ENCODE results near the gene ELAC1.

DNA sequence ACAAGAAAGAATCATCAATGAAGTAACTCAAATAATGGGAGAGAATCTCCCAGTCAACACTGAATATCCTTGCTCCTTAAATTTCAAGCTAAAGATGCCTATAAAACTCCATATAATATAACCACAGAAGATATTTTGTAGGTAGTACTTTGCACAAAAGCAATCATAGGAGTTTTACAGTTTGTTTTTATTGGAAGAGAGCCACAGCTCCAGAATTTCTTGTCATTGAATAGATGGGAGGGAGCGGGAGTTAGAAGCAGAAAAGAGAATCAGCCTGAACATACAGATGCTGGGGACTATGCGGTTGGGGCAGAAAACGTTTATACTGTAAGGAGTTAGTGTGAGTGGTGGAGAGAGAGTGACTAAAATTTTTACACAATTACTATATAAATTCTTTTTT is 43.9 kb downstream of the ELAC1 start:
- TF ChIP-seq POLR2A (IDR thresholded peaks at IDR 0.05; ENCODE audit: low read length) (no peak), CTCF (IDR thresholded peaks at IDR 0.05) (no peak), JUN (IDR thresholded peaks at IDR 0.05) (no peak), JUNB (IDR thresholded peaks at IDR 0.05) (no peak), BCL3 (IDR thresholded peaks at IDR 0.05) (no peak), CBX2 (IDR thresholded peaks at IDR 0.05; ENCODE audit: borderline replicate concordance, low read depth) (no peak), RFX5 (IDR thresholded peaks at IDR 0.05) (no peak), EHMT2 (IDR thresholded peaks at IDR 0.05; ENCODE audit: low read depth) (no peak), EP300 (IDR thresholded peaks at IDR 0.05) (no peak), CEBPB (IDR thresholded peaks at IDR 0.05) (no peak), CHD2 (IDR thresholded peaks at IDR 0.05; ENCODE audit: low read length, partially characterized antibody) (no peak), NFE2L2 (conservative IDR thresholded peaks at IDR 0.05; ENCODE audit: low read length) (no peak), ESRRA (IDR thresholded peaks at IDR 0.05; ENCODE audit: borderline replicate concordance, low read length) (no peak)

Data from A549 (cell line).